ENCODE measurements around the gene MZF1. TPM values are rescaled to one million over a fixed set of nuclear protein-coding genes. Genes with fewer than 3 reads are reported as not detected.

Gene MZF1
- polyA plus RNA-seq, 3 donors: 1.6 to 55.6 (median 1.7) TPM

- Histone ChIP-seq H4K20me1 (ENCODE audit: insufficient read depth, low read length) (peaks cover 51% of the 10 kb centered on the region), H3K4me3 (replicated peaks in 1 of 3; ENCODE audit: low read depth in 2 of 3, low read length in 3 of 3) (peak overlapping the region; percentile 76 to 93 (median 84)), H3K36me3 (replicated peaks in 1 of 2; ENCODE audit: control insufficient read depth in 1 of 2, insufficient read depth in 2 of 2, low read length in 2 of 2) (peaks cover 27 to 28% of the 10 kb centered on the region in 2 donors), H3K4me2 (replicated peaks; ENCODE audit: extremely low read depth, low read length, poor library complexity, severe bottlenecking) (peak overlapping the region; percentile 99), H3K27ac (ENCODE audit: low read depth in 1 of 2, low read length in 2 of 2) (peak overlapping the region; percentile 98 to 100), H3K4me1 (ENCODE audit: control insufficient read depth in 1 of 2, insufficient read depth in 2 of 2, low read length in 2 of 2) (peaks cover 29% of the 10 kb centered on the region in 2 donors), H3K9ac (ENCODE audit: insufficient read depth, low read length, poor library complexity, severe bottlenecking) (peak overlapping the region; percentile 88), H3K27me3 (ENCODE audit: control insufficient read depth in 2 of 2, insufficient read depth in 2 of 2, low read length in 2 of 2) (peaks cover 0 to under 1% of the 10 kb centered on the region in 2 donors), H3K79me2 (ENCODE audit: insufficient read depth, low read length) (peaks cover 50% of the 10 kb centered on the region), H2AFZ (ENCODE audit: insufficient read depth, low read depth, low read length, poor library complexity, severe bottlenecking) (no peak overlapping the region), H3K9me3 (replicated peaks in 1 of 2; ENCODE audit: control insufficient read depth in 1 of 2, insufficient read depth in 1 of 2, low read length in 2 of 2) (no peaks in the 10 kb centered on the region)
- peaks cover 34% of the 10 kb centered on the region for H3K4me1 Mint-ChIP-seq
- H3K27me3 Mint-ChIP-seq (ENCODE audit: low read depth in 3 of 3): peaks cover 0 to 11% (median 6%) of the 10 kb centered on the region in 3 donors
- peak overlapping the region; percentile 89 to 93 for H3K4me3 Mint-ChIP-seq
- peaks cover 0 to 2% (median 0%) of the 10 kb centered on the region in 7 donors for H3K9me3 Mint-ChIP-seq
- H3K36me3 Mint-ChIP-seq: peaks cover 26 to 39% of the 10 kb centered on the region in 2 donors
- H3K27ac Mint-ChIP-seq: peak overlapping the region; percentile 86 to 100 (median 99)
- peak in 1 of 3 donors; percentile 50 for DNase-seq
- whole genome bisulfite sequencing (ENCODE audit: insufficient coverage): under 1% methylated on average over 79 of the region's 92 CpGs
- TF ChIP-seq CTCF (IDR thresholded peaks at IDR 0.05): no peak
- intact Hi-C loops (cut with micrococcal nuclease): loop anchor here in 1 of 2 donors (2.0 kb wide), 1 partner anchor 14 kb away; the partner anchor contains the start of gene UBE2M
Observed at GRCh38 chr19:58544591-58545285, 28.4 kb downstream of the MZF1 start.

GRCh38 chr19:58543826-58544590 lies 29.1 kb downstream of the MZF1 start, which contains the start of gene TRIM28:
TRIM28 (plus strand) TSS chr19:58544064; CDS start chr19:58544758, 694 bp downstream.
- H3K27ac Mint-ChIP-seq: peak within 1 kb of the TSS; percentile 98 to 100 (median 99)
- peaks cover 20 to 32% of the 10 kb centered on the region in 2 donors for H3K36me3 Mint-ChIP-seq
- WGBS (ENCODE audit: insufficient coverage): under 1% methylated on average over 52 of the region's 73 CpGs

More at GRCh38 chr19:58543826-58544590, 29.1 kb downstream of the MZF1 start, which contains the start of gene TRIM28:
- Histone ChIP-seq H3K36me3 (replicated peaks in 1 of 2; ENCODE audit: control insufficient read depth in 1 of 2, insufficient read depth in 2 of 2, low read length in 2 of 2) (peaks cover 20 to 21% of the 10 kb centered on the region in 2 donors), H3K27me3 (ENCODE audit: control insufficient read depth in 2 of 2, insufficient read depth in 2 of 2, low read length in 2 of 2) (peaks cover 2 to 6% of the 10 kb centered on the region in 2 donors), H3K9ac (ENCODE audit: insufficient read depth, low read length, poor library complexity, severe bottlenecking) (peak within 1 kb of the TSS; percentile 88), H3K4me1 (ENCODE audit: control insufficient read depth in 1 of 2, insufficient read depth in 2 of 2, low read length in 2 of 2) (peaks cover 29 to 32% of the 10 kb centered on the region in 2 donors), H3K4me3 (replicated peaks in 1 of 3; ENCODE audit: low read depth in 2 of 3, low read length in 3 of 3) (peak within 1 kb of the TSS; percentile 76 to 93 (median 84)), H3K9me3 (replicated peaks in 1 of 2; ENCODE audit: control insufficient read depth in 1 of 2, insufficient read depth in 1 of 2, low read length in 2 of 2) (no peaks in the 10 kb centered on the region), H2AFZ (ENCODE audit: insufficient read depth, low read depth, low read length, poor library complexity, severe bottlenecking) (peak within 1 kb of the TSS; percentile 82), H3K27ac (ENCODE audit: low read depth in 1 of 2, low read length in 2 of 2) (peak within 1 kb of the TSS; percentile 98 to 100), H4K20me1 (ENCODE audit: insufficient read depth, low read length) (peaks cover 44% of the 10 kb centered on the region), H3K79me2 (ENCODE audit: insufficient read depth, low read length) (peaks cover 42% of the 10 kb centered on the region), H3K4me2 (replicated peaks; ENCODE audit: extremely low read depth, low read length, poor library complexity, severe bottlenecking) (peak within 1 kb of the TSS; percentile 99)
- Mint-ChIP-seq H3K4me3 (peak within 1 kb of the TSS; percentile 90 to 93), H3K27me3 (ENCODE audit: low read depth in 3 of 3) (peaks cover 5 to 17% (median 12%) of the 10 kb centered on the region in 3 donors), H3K9me3 (peaks cover 0 to 5% (median 0%) of the 10 kb centered on the region in 7 donors), H3K4me1 (peaks cover 38% of the 10 kb centered on the region)
- intact Hi-C loops (cut with micrococcal nuclease): loop anchor here in 1 of 2 donors (2.0 kb wide), 1 partner anchor 15 kb away; the partner anchor contains the start of gene UBE2M
- peak; percentile 96 to 98 (median 97) for DNase-seq
- no peak for TF ChIP-seq CTCF (IDR thresholded peaks at IDR 0.05)
